Ovary (tissue), 3 donors: ENCODE measurements around the gene TM4SF4.

ENCODE experiments used
- EP300 ChIP-seq: sonication (generic); formaldehyde crosslinking; IDR thresholded peaks from one replicate; pipeline ENCODE4 v1.6.1; 2017; ENCODE audit warnings: antibody characterized with exemption
- POLR2A ChIP-seq: fragments of 450-650 bp; IDR thresholded peaks from one replicate; pipeline ENCODE4 v1.6.1; 2017; ENCODE audit warnings: antibody characterized with exemption, mild to moderate bottlenecking, moderate library complexity
- TF ChIP-seq, protein P1 (sequence below), 3 donors: fragments of 450-650 bp in 2 of 3; fragments of 200-600 bp in 1 of 3; IDR thresholded peaks; one replicate each; pipeline versions ENCODE4 v1.5.1 to v1.8.0; 2016 to 2022; ENCODE audit warnings: antibody characterized with exemption in 3 of 3, mild to moderate bottlenecking in 1 of 3
- donor health status: DM: no; HTN: no; CAD: no.

DNA sequence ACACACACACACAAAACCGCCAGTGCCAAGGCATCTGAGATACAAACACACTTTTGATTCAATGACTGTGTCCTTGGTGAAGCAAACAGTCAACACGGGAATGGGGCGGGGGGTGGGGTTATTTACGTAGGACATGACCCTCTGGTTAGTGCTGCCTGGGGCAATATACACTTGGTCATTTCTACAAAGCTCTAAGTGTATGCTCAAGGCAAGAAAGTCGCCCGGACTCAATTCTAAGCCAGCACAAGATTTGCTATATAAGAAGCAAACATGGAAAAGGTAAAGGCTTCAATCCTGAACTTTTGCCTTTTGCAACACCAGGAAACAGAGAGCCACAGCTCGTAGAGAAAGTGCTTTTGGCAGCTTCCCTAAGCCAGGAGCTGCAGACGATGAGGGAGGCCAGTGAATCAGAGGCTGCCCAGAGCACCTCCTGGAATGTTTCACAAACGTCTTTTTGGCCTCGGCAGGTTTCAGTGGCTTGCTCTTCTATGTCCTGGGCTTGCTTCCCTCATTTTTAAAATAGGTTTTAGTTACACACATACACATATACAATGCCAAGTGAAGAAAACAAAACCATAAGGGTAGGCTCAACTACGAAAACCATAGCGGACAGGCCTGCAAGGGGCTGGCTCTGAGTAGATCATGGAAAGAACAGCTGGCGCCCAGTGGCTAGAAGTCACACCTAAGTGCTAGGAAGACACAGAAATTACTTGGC lies 73.6 kb downstream of the TM4SF4 start:
- TF ChIP-seq POLR2A (no peak), EP300 (no peak)
- TF ChIP-seq, protein P1, sequence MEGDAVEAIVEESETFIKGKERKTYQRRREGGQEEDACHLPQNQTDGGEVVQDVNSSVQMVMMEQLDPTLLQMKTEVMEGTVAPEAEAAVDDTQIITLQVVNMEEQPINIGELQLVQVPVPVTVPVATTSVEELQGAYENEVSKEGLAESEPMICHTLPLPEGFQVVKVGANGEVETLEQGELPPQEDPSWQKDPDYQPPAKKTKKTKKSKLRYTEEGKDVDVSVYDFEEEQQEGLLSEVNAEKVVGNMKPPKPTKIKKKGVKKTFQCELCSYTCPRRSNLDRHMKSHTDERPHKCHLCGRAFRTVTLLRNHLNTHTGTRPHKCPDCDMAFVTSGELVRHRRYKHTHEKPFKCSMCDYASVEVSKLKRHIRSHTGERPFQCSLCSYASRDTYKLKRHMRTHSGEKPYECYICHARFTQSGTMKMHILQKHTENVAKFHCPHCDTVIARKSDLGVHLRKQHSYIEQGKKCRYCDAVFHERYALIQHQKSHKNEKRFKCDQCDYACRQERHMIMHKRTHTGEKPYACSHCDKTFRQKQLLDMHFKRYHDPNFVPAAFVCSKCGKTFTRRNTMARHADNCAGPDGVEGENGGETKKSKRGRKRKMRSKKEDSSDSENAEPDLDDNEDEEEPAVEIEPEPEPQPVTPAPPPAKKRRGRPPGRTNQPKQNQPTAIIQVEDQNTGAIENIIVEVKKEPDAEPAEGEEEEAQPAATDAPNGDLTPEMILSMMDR (IDR thresholded peaks at IDR 0.05), result no peak
